NB4 (cell line): ENCODE measurements around the gene SMAD7.

Experiments
- MYC ChIP-seq: IDR thresholded peaks from 2 replicates; pipeline ENCODE4 v1.6.1; 2011; ENCODE audit warnings: low read depth, low read length
- POLR2A ChIP-seq: IDR thresholded peaks from 2 replicates; pipeline ENCODE4 v1.6.1; 2011; ENCODE audit warnings: mild to moderate bottlenecking; ENCODE audit not compliant: insufficient read length; ENCODE audit errors: extremely low read depth
- TF ChIP-seq, protein P1 (sequence below): IDR thresholded peaks from one replicate; pipeline ENCODE4 v1.5.1; 2012; ENCODE audit warnings: low read depth, low read length
- TF ChIP-seq, protein P2 (sequence below): IDR thresholded peaks from 2 replicates; pipeline ENCODE4 v1.6.1; 2011; ENCODE audit warnings: low read depth, low read length

GRCh38 chr18:48948112-48949049 is 2.4 kb downstream of the SMAD7 start:
- TF ChIP-seq, protein P1, sequence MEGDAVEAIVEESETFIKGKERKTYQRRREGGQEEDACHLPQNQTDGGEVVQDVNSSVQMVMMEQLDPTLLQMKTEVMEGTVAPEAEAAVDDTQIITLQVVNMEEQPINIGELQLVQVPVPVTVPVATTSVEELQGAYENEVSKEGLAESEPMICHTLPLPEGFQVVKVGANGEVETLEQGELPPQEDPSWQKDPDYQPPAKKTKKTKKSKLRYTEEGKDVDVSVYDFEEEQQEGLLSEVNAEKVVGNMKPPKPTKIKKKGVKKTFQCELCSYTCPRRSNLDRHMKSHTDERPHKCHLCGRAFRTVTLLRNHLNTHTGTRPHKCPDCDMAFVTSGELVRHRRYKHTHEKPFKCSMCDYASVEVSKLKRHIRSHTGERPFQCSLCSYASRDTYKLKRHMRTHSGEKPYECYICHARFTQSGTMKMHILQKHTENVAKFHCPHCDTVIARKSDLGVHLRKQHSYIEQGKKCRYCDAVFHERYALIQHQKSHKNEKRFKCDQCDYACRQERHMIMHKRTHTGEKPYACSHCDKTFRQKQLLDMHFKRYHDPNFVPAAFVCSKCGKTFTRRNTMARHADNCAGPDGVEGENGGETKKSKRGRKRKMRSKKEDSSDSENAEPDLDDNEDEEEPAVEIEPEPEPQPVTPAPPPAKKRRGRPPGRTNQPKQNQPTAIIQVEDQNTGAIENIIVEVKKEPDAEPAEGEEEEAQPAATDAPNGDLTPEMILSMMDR: no peak
- TF ChIP-seq, protein P2, sequence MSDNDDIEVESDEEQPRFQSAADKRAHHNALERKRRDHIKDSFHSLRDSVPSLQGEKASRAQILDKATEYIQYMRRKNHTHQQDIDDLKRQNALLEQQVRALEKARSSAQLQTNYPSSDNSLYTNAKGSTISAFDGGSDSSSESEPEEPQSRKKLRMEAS: no peak
- no peak for TF ChIP-seq POLR2A
- TF ChIP-seq MYC: no peak
